GM23338 (cell line): Measurements from ENCODE around the gene GMPR. TPM values are rescaled to one million over a fixed set of nuclear protein-coding genes. Genes with fewer than 3 reads are reported as not detected.

Experiments used
- ATAC-seq: fragments of 200-7000 bp; cut with Tn5 transposase; 3 replicates; pipeline ENCODE4 v1.9.1; 2020
- DNase-seq: peaks from one replicate; pipeline ENCODE4 v3.0.0-alpha.2; 2015; ENCODE audit warnings: low spot score
- H2AFZ ChIP-seq: fragments of 200-600 bp; sonication (generic); 2 replicates; pipeline ENCODE4 v1.8.0; 2016; ENCODE audit warnings: antibody characterized with exemption, mild to moderate bottlenecking, moderate library complexity
- H3F3A ChIP-seq: fragments of 200-600 bp; sonication (generic); replicated peaks from 2 replicates; pipeline ENCODE4 v1.8.0; 2017; ENCODE audit warnings: antibody characterized with exemption, mixed run types, low read depth
- H3K27ac ChIP-seq: fragments of 200-600 bp; sonication (generic); 2 replicates; pipeline ENCODE4 v1.6.1; 2016; ENCODE audit warnings: low read depth
- H3K27me3 ChIP-seq: fragments of 200-600 bp; sonication (generic); 2 replicates; pipeline ENCODE4 v1.8.0; 2016; ENCODE audit warnings: mild to moderate bottlenecking, mixed run types, moderate library complexity; ENCODE audit not compliant: insufficient read depth
- H3K36me3 ChIP-seq: fragments of 200-600 bp; sonication (generic); 2 replicates; pipeline ENCODE4 v1.8.0; 2016; ENCODE audit warnings: mild to moderate bottlenecking; ENCODE audit not compliant: insufficient read depth
- H3K4me1 ChIP-seq: fragments of 200-600 bp; sonication (generic); 2 replicates; pipeline ENCODE4 v1.8.0; 2016; ENCODE audit warnings: mild to moderate bottlenecking, moderate library complexity; ENCODE audit not compliant: insufficient read depth
- H3K4me2 ChIP-seq: fragments of 200-600 bp; sonication (generic); 2 replicates; pipeline ENCODE4 v1.7.1; 2017; ENCODE audit warnings: mixed run types
- H3K4me3 ChIP-seq: fragments of 200-600 bp; sonication (generic); 2 replicates; pipeline ENCODE4 v1.6.1; 2016; ENCODE audit warnings: mixed run types
- H3K79me2 ChIP-seq: fragments of 200-600 bp; sonication (generic); replicated peaks from 2 replicates; pipeline ENCODE4 v1.8.0; 2017; ENCODE audit warnings: mild to moderate bottlenecking; ENCODE audit not compliant: insufficient read depth
- H3K9me2 ChIP-seq: fragments of 200-600 bp; sonication (generic); 2 replicates; pipeline ENCODE4 v1.8.0; 2017; ENCODE audit not compliant: insufficient read depth
- H4K20me1 ChIP-seq: fragments of 200-600 bp; sonication (generic); replicated peaks from 2 replicates; pipeline ENCODE4 v1.8.0; 2017; ENCODE audit warnings: mild to moderate bottlenecking; ENCODE audit not compliant: insufficient read depth
- H3K27ac Mint-ChIP-seq: 2 replicates; pipeline ENCODE4 v1.8.0; 2020; ENCODE audit warnings: inconsistent platforms, mild to moderate bottlenecking, moderate library complexity, mixed read lengths
- H3K27me3 Mint-ChIP-seq: 3 replicates; pipeline ENCODE4 v1.8.0; 2022; ENCODE audit warnings: low read depth, mild to moderate bottlenecking, moderate library complexity, mixed read lengths, inconsistent platforms; ENCODE audit not compliant: insufficient read depth, poor library complexity
- H3K36me3 Mint-ChIP-seq: 3 replicates; pipeline ENCODE4 v1.8.0; 2021; ENCODE audit warnings: low read depth, mild to moderate bottlenecking, inconsistent platforms, moderate library complexity, mixed read lengths
- H3K4me1 Mint-ChIP-seq: 3 replicates; pipeline ENCODE4 v1.8.0; 2020; ENCODE audit warnings: mild to moderate bottlenecking, inconsistent platforms, mixed read lengths
- H3K4me3 Mint-ChIP-seq: 3 replicates; pipeline ENCODE4 v1.8.0; 2021; ENCODE audit warnings: moderate library complexity, mild to moderate bottlenecking, inconsistent platforms, mixed read lengths
- H3K9me3 Mint-ChIP-seq: 3 replicates; pipeline ENCODE4 v1.8.0; 2020; ENCODE audit warnings: moderate library complexity, mild to moderate bottlenecking, inconsistent platforms, mixed read lengths
- CREB1 ChIP-seq: fragments of 250-450 bp; sonication (Bioruptor Pico); IDR thresholded peaks from 2 replicates; pipeline ENCODE4 v1.5.0; 2020; ENCODE audit warnings: low read depth, mild to moderate bottlenecking, moderate library complexity
- EZH2 ChIP-seq: fragments of 200-600 bp; sonication (generic); IDR thresholded peaks from one replicate; pipeline ENCODE4 v1.8.0; 2017; ENCODE audit warnings: antibody characterized with exemption, mild to moderate bottlenecking, low read depth; ENCODE audit not compliant: unreplicated experiment
- POLR2AphosphoS5 ChIP-seq: IDR thresholded peaks from 2 replicates; pipeline ENCODE4 v1.6.1; 2016; ENCODE audit warnings: antibody characterized with exemption, low read depth
- REST ChIP-seq: IDR thresholded peaks from one replicate; pipeline ENCODE4 v1.6.1; 2018; ENCODE audit warnings: antibody characterized with exemption; ENCODE audit not compliant: unreplicated experiment
- ZNF114 ChIP-seq: fragments of 250-450 bp; sonication (Bioruptor Pico); IDR thresholded peaks from 2 replicates; pipeline ENCODE4 v1.5.0; 2020; ENCODE audit warnings: mild to moderate bottlenecking, moderate library complexity
- ZNF331 ChIP-seq: fragments of 250-450 bp; sonication (Bioruptor Pico); IDR thresholded peaks from 2 replicates; pipeline ENCODE4 v1.5.0; 2020; ENCODE audit warnings: low read depth, mild to moderate bottlenecking, moderate library complexity
- ZNF462 ChIP-seq: fragments of 250-450 bp; sonication (Bioruptor Pico); IDR thresholded peaks from 2 replicates; pipeline ENCODE4 v1.5.0; 2020; ENCODE audit warnings: mild to moderate bottlenecking, moderate library complexity
- polyA plus RNA-seq: library from polyadenylated mRNA; unstranded; fragments of >200 nt; fragmentation: Nextera tagmentation; extraction: Ambion mirVana; gene quantifications from 2 replicates; pipeline ENCODE4 v1.2.1, GENCODE V29; 2016
- total RNA-seq: library from RNA; depleted of rRNA; stranded (reverse); fragments of >200 nt; shearing (Covaris generic); gene quantifications from 2 replicates; pipeline ENCODE4 v1.2.3, GENCODE V29; 2014

The GMPR gene
- total and polyA plus RNA-seq, 2 experiments from 2014 or later = 0.23 to 0.35 TPM

- TF ChIP-seq ZNF462 (CRISPR knock-in tag) = no peak
- no peak for TF ChIP-seq EZH2
- TF ChIP-seq REST = no peak
- no peak for TF ChIP-seq ZNF114 (CRISPR knock-in tag)
- TF ChIP-seq CREB1 (CRISPR knock-in tag) = no peak
Observed at GRCh38 chr6:16209539-16209938, 28.8 kb upstream of the GMPR start (continued).

- Histone ChIP-seq H3K4me2 (no peak overlapping the region), H2AFZ (no peak overlapping the region), H3K4me3 (no peak overlapping the region), H3K9me2 (no peaks in the 10 kb centered on the region), H3F3A (no peaks in the 10 kb centered on the region), H3K79me2 (no peaks in the 10 kb centered on the region), H3K27ac (no peak overlapping the region), H3K36me3 (no peaks in the 10 kb centered on the region), H3K4me1 (no peaks in the 10 kb centered on the region), H4K20me1 (no peaks in the 10 kb centered on the region), H3K27me3 (no peaks in the 10 kb centered on the region)
- Mint-ChIP-seq H3K4me3 (no peak overlapping the region), H3K27ac (no peak overlapping the region), H3K9me3 (no peaks in the 10 kb centered on the region), H3K27me3 (no peaks in the 10 kb centered on the region), H3K4me1 (no peaks in the 10 kb centered on the region), H3K36me3 (peaks cover 3% of the 10 kb centered on the region; the same call in 2 of the 3 replicates)
- DNase-seq = no peak
- no peak for ATAC-seq
- TF ChIP-seq POLR2AphosphoS5 = no peak
- no peak for TF ChIP-seq CREB1 (CRISPR knock-in tag)
- TF ChIP-seq EZH2 = no peak
- TF ChIP-seq ZNF331 (CRISPR knock-in tag) = no peak
Observed at GRCh38 chr6:16212276-16212675, 26.1 kb upstream of the GMPR start.
